ENCODE results near the gene CRTC1.

DNA sequence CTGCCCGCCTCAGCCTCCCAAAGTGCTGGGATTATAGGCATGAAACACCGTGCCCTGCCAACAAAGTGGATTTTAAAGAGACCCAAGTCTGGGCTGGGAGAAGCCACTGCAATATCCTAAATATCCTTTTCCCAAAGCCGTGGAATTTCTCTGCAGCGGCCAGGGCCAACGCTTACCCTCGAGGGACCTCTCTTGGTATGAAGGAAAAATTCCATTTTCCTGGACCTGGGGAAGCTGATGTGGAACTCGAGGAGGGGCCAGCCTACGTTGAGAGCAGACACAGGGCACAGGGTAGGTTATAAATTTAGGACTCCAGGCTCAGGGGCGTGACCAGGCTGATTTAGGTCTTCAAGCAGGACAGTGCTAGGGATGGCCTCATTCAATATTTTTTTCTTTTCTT is 130.6 kb downstream of the CRTC1 start:
- TF ChIP-seq GATA2 (IDR thresholded peaks at IDR 0.05; ENCODE audit: low read depth, low read length) = no peak
- no peak for TF ChIP-seq GATA3 (IDR thresholded peaks at IDR 0.05; ENCODE audit: low read depth, low read length)
